Measurements from ENCODE around the gene NQO2. TPM values are rescaled to one million over a fixed set of nuclear protein-coding genes. Genes with fewer than 3 reads are reported as not detected.

Gene NQO2
- total and polyA plus RNA-seq, 2 of the 13 experiments (the other 11 are each of a cell fraction or from before 2014, with no cell fraction given) = 32.2 to 56.5 TPM

DNA sequence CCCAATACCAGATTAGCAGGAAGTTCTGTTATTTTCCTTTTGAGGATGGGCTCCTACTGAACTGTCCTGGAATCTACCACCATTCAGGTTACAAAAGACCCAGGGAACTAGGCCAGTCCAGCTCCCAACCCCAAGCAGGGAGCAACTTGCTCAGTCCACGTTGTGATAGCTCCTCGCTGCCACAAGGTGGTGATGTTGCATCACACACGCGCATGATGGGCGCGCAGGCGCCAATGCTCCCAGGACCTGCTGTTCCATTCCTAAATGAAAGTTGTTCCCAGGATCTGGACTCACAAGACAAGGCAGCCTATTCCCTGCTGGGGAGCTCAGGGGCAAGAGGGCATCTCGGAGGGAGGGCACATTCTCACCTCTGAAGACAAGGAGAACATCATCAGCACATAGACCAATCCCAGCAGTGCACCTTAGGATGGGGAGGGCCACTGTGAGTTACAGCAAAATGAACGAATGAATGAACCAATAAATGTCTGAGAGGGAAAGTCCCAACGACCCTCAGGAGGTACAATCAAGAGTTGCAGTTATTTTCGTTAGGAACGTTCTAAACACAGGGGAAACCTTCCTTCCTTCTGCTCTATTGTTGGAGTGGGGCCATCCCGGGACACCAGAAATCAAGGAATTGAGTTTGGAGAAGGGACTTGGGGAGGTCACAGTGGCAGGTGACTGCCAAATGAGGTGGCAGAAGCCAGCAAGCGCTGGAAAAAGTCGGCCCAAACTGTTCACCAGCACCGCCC is 1.3 kb upstream of the NQO2 start (continued):
- 0 out of 2 replicates have a peak, but pooled peaks have one; percentile 16 for TF ChIP-seq DZIP1 (CRISPR knock-in tag; IDR thresholded peaks at IDR 0.05)
- TF ChIP-seq ZNF24 (IDR thresholded peaks at IDR 0.05) = peak; percentile 91

GRCh38 chr6:2998998-2999617 is 586 bp upstream of the NQO2 start:
- H3K4me3 ChIP-seq (replicated peaks in 1 of 3; ENCODE audit: insufficient read depth in 1 of 3, low read depth in 2 of 3, low read length in 3 of 3) = peak overlapping the region; percentile 57 to 75 (median 61)
- 1% methylated on average over 30 of the region's 30 CpGs for WGBS (ENCODE audit: low lambda C conversion rate)
- POLR2A ChIA-PET = interaction anchor here (0.6 to 5.7 kb wide), 25 partner anchors 9 to 1022 kb away, joined by 3 to 122 read pairs (median 6); partner anchors contain the start of genes BPHL, PSMG4, RIPK1 and SERPINB1
- 0 out of 2 replicates have a peak, but pooled peaks cover 3% of the 10 kb centered on the region for H4K20me1 ChIP-seq (ENCODE audit: insufficient read depth, low read length)
- no peaks in the 10 kb centered on the region for H3K9me3 ChIP-seq (ENCODE audit: low read length)
- intact Hi-C loops (cut with micrococcal nuclease; ENCODE audit: unreplicated experiment) (loop anchor here (1.0 to 5.0 kb wide), 2 partner anchors 54 to 248 kb away; no protein-coding TSS in a partner anchor), in situ Hi-C loops (cut with HindIII; ENCODE audit: extremely low pct_ligation_motif_present, low pct_unique_long_range_greater_than_20kb) (loop anchor here (5.0 to 10.0 kb wide), 2 partner anchors 53 to 256 kb away; partner anchors contain the start of gene PSMG4)
- peak; percentile 86 for FAIRE-seq
- peak overlapping the region; percentile 58 for H3K9ac ChIP-seq (ENCODE audit: insufficient read depth, low read depth, low read length)
- ATAC-seq = peak; percentile 67
- peak overlapping the region; percentile 92 for H3K4me2 ChIP-seq (ENCODE audit: low read depth, low read length)
- TSS peak; percentile 90 for BruUV-seq (replicated peaks)
- peaks cover 6% of the 10 kb centered on the region for H3K79me2 ChIP-seq (ENCODE audit: insufficient read depth, low read length)
- H3K27ac ChIP-seq (ENCODE audit: extremely low read length, insufficient read depth, low read length) = peak overlapping the region; percentile 92
- H3K4me1 ChIP-seq (ENCODE audit: insufficient read depth, low read length) = peaks cover 50% of the 10 kb centered on the region
- no peaks in the 10 kb centered on the region; a peak in 1 of 5 replicates for H3K27me3 ChIP-seq (ENCODE audit: control insufficient read depth in 1 of 2, insufficient read depth in 2 of 2, low read length in 2 of 2)
- peak; percentile 93 for DNase-seq (ENCODE audit: low spot score)
- CTCF ChIA-PET (ENCODE audit: low intra/inter-chr PET ratio, low total read pairs) = interaction anchor here (0.7 to 1.5 kb wide), 3 partner anchors 54 to 57 kb away, joined by 3 to 6 read pairs (median 3); no protein-coding TSS in a partner anchor
- no peak overlapping the region for H2AFZ ChIP-seq (ENCODE audit: low read length)
- H3K36me3 ChIP-seq (replicated peaks in 1 of 2; ENCODE audit: control insufficient read depth in 1 of 2, insufficient read depth in 2 of 2, low read length in 2 of 2) = peaks cover 0 to under 1% of the 10 kb centered on the region in 2 experiments; a peak in 1 of 5 replicates
- TF ChIP-seq ZNF547 (CRISPR knock-in tag; IDR thresholded peaks at IDR 0.05) = peak; percentile 22; the same call in 1 of the 2 replicates
- TF ChIP-seq GABPB1 (CRISPR knock-in tag; IDR thresholded peaks at IDR 0.05) = no peak
- TF ChIP-seq ZNF33B (CRISPR knock-in tag; IDR thresholded peaks at IDR 0.05) = no peak; the same call in 1 of the 2 replicates
- peak; percentile 44; the same call in 1 of the 2 replicates for TF ChIP-seq MYNN (CRISPR knock-in tag; IDR thresholded peaks at IDR 0.05; ENCODE audit: low read depth)
- TF ChIP-seq ZBTB14 (CRISPR knock-in tag; IDR thresholded peaks at IDR 0.05) = no peak; the same call in 1 of the 2 replicates
- 0 out of 2 replicates have a peak, but pooled peaks have one; percentile 26 for TF ChIP-seq ZNF143 (CRISPR knock-in tag; IDR thresholded peaks at IDR 0.05)
- peak; percentile 9 for TF ChIP-seq IKZF4 (CRISPR knock-in tag; IDR thresholded peaks at IDR 0.05; ENCODE audit: borderline replicate concordance, low read depth, not compliant biosample characterization)
- no peak; the same call in 1 of the 2 replicates for TF ChIP-seq ZFX (CRISPR knock-in tag; IDR thresholded peaks at IDR 0.05; ENCODE audit: low read depth)
- no peak for TF ChIP-seq ZFP1 (CRISPR knock-in tag; IDR thresholded peaks at IDR 0.05)
- TF ChIP-seq PLRG1 (conservative IDR thresholded peaks at IDR 0.05) = no peak
- peak; percentile 80 for TF ChIP-seq MED8 (CRISPR knock-in tag; IDR thresholded peaks at IDR 0.05; ENCODE audit: insufficient replicate concordance)
- TF ChIP-seq TCF12 (IDR thresholded peaks at IDR 0.05) = no peak
- TF ChIP-seq TCF12 (CRISPR knock-in tag; IDR thresholded peaks at IDR 0.05) = peak; percentile 69; the same call in 1 of the 2 replicates
- TF ChIP-seq BCL3 (CRISPR knock-in tag; IDR thresholded peaks at IDR 0.05) = peak; percentile 22; the same call in 1 of the 2 replicates
